ENCODE results near the gene KATNAL2. TPM values are rescaled to one million over a fixed set of nuclear protein-coding genes. Genes with fewer than 3 reads are reported as not detected.

The KATNAL2 gene
- polyA plus RNA-seq, 1 of the 3 experiments (the other 2 are of a cell fraction): 6.5 TPM

DNA sequence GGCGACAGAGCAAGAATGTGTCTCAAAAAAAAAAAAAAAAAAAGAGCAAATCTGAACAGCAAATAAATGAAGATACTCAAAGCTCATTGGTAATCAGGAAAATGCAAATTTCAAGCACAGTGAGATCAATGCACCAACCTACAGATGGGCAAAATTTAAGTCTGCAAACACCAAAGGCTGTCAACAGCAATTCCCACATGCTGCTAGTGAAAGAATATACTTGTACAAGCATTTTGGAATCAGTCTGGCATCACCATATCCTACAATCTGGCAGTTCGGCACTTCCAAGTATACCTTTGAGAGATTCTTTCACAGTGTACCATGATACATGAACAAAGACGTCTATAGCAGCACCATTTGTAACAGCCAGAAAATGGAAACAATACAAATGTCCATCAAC, 228.8 kb downstream of the KATNAL2 start:
- Histone ChIP-seq H3F3A (replicated peaks; ENCODE audit: insufficient read depth) (no peaks in the 10 kb centered on the region), H3K36me3 (replicated peaks in 1 of 2; ENCODE audit: control insufficient read depth in 1 of 2, insufficient read depth in 2 of 2, low read length in 1 of 2) (peaks cover 6 to 15% of the 10 kb centered on the region in 2 experiments), H3K4me1 (ENCODE audit: control insufficient read depth in 1 of 2, insufficient read depth in 2 of 2, low read depth in 1 of 2, low read length in 1 of 2) (peaks cover 0 to 17% of the 10 kb centered on the region in 2 experiments; a peak in 2 of 4 replicates), H3K27me3 (ENCODE audit: insufficient read depth) (no peaks in the 10 kb centered on the region), H3K4me3 (ENCODE audit: low read depth in 2 of 2, low read length in 1 of 2) (no peak overlapping the region), H3K9me3 (no peaks in the 10 kb centered on the region), H2AFZ (ENCODE audit: low read depth) (no peak overlapping the region), H3K9me2 (no peaks in the 10 kb centered on the region), H3K9ac (no peak overlapping the region), H3K79me2 (ENCODE audit: insufficient read depth) (peaks cover 87% of the 10 kb centered on the region), H4K20me1 (ENCODE audit: insufficient read depth) (peaks cover 5% of the 10 kb centered on the region), H3K4me2 (no peak overlapping the region), H3K27ac (ENCODE audit: low read depth in 2 of 2, low read length in 1 of 2) (no peak overlapping the region)
- TF ChIP-seq FOXJ3 (CRISPR knock-in tag; IDR thresholded peaks at IDR 0.05): no peak
- no peak for TF ChIP-seq ELF1 (IDR thresholded peaks at IDR 0.05)
- no peak for TF ChIP-seq FOSL2 (IDR thresholded peaks at IDR 0.05; ENCODE audit: borderline replicate concordance, low read depth)
- no peak for TF ChIP-seq TEAD4 (IDR thresholded peaks at IDR 0.05; ENCODE audit: borderline replicate concordance, insufficient read depth)
- no peak for TF ChIP-seq JUND (IDR thresholded peaks at IDR 0.05)
- no peak for TF ChIP-seq GATA2 (CRISPR knock-in tag; IDR thresholded peaks at IDR 0.05)
- no peak for TF ChIP-seq RAD21 (IDR thresholded peaks at IDR 0.05; ENCODE audit: low read length)
- no peak for TF ChIP-seq YY1 (IDR thresholded peaks at IDR 0.05; ENCODE audit: low read depth)
- no peak for TF ChIP-seq EP300 (IDR thresholded peaks at IDR 0.05; ENCODE audit: borderline replicate concordance in 1 of 2, low read depth in 1 of 2, low read length in 1 of 2)
- no peak for TF ChIP-seq RCOR1 (IDR thresholded peaks at IDR 0.05; ENCODE audit: low read length)
- TF ChIP-seq RXRA (IDR thresholded peaks at IDR 0.05; ENCODE audit: borderline replicate concordance, low read depth): no peak
- TF ChIP-seq MEF2A (IDR thresholded peaks at IDR 0.05; ENCODE audit: borderline replicate concordance, low read depth): no peak
- POLR2A ChIA-PET: no interaction called here
- WGBS (ENCODE audit: low lambda C conversion rate): 95% methylated on average over 3 of the region's 3 CpGs
- CTCF ChIA-PET: no interaction called here
- no peak for DNase-seq

GRCh38 chr18:47149457-47150028, 232.1 kb downstream of the KATNAL2 start:
- H2AFZ ChIP-seq (ENCODE audit: low read depth): peak overlapping the region; percentile 97
- peak overlapping the region; percentile 86 for H3K9ac ChIP-seq
- ChIA-PET CTCF (interaction anchor here (0.6 to 2.3 kb wide), 9 partner anchors 10 to 976 kb away, joined by 3 to 15 read pairs (median 3); a partner anchor contains a TSS), POLR2A (interaction anchor here (0.7 to 2.3 kb wide), 9 partner anchors 11 to 59 kb away, joined by 3 to 10 read pairs (median 5); partner anchors contain the start of gene IER3IP1)
- WGBS (ENCODE audit: low lambda C conversion rate): 8% methylated on average over 12 of the region's 12 CpGs
- H3K27me3 ChIP-seq (ENCODE audit: insufficient read depth): no peaks in the 10 kb centered on the region
- no peaks in the 10 kb centered on the region for H3K9me2 ChIP-seq
- no peaks in the 10 kb centered on the region for H3F3A ChIP-seq (replicated peaks; ENCODE audit: insufficient read depth)
- peaks cover 5% of the 10 kb centered on the region for H4K20me1 ChIP-seq (ENCODE audit: insufficient read depth)
- H3K27ac ChIP-seq (ENCODE audit: low read depth in 2 of 2, low read length in 1 of 2): peak overlapping the region; percentile 91 to 98
- DNase-seq: peak; percentile 48
- H3K4me3 ChIP-seq (ENCODE audit: low read depth in 2 of 2, low read length in 1 of 2): peak overlapping the region; percentile 85 to 93
- H3K36me3 ChIP-seq (replicated peaks in 1 of 2; ENCODE audit: control insufficient read depth in 1 of 2, insufficient read depth in 2 of 2, low read length in 1 of 2): peaks cover 17 to 21% of the 10 kb centered on the region in 2 experiments
- H3K4me2 ChIP-seq: peak overlapping the region; percentile 96
- H3K79me2 ChIP-seq (ENCODE audit: insufficient read depth): peaks cover 55% of the 10 kb centered on the region
- TF ChIP-seq GATA2 (CRISPR knock-in tag; IDR thresholded peaks at IDR 0.05): peak; percentile 13; the same call in 1 of the 2 replicates
- no peak for TF ChIP-seq TCF12 (IDR thresholded peaks at IDR 0.05)
- peaks cover 0 to 18% of the 10 kb centered on the region in 2 experiments; a peak in 2 of 4 replicates for H3K4me1 ChIP-seq (ENCODE audit: control insufficient read depth in 1 of 2, insufficient read depth in 2 of 2, low read depth in 1 of 2, low read length in 1 of 2)
- H3K9me3 ChIP-seq: no peaks in the 10 kb centered on the region
